ENCODE data around the gene IL1RAPL2.

GRCh38 chrX:105451401-105451800 is 885.4 kb downstream of the IL1RAPL2 start:
- no peak for TF ChIP-seq POLR2A (IDR thresholded peaks at IDR 0.05)
- TF ChIP-seq, protein P1, sequence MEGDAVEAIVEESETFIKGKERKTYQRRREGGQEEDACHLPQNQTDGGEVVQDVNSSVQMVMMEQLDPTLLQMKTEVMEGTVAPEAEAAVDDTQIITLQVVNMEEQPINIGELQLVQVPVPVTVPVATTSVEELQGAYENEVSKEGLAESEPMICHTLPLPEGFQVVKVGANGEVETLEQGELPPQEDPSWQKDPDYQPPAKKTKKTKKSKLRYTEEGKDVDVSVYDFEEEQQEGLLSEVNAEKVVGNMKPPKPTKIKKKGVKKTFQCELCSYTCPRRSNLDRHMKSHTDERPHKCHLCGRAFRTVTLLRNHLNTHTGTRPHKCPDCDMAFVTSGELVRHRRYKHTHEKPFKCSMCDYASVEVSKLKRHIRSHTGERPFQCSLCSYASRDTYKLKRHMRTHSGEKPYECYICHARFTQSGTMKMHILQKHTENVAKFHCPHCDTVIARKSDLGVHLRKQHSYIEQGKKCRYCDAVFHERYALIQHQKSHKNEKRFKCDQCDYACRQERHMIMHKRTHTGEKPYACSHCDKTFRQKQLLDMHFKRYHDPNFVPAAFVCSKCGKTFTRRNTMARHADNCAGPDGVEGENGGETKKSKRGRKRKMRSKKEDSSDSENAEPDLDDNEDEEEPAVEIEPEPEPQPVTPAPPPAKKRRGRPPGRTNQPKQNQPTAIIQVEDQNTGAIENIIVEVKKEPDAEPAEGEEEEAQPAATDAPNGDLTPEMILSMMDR (IDR thresholded peaks at IDR 0.05), result no peak

Data from right lobe of liver (tissue), 4 donors.